GM12872 (cell line): ENCODE data around the gene NDUFB10.

Experiments used
- TF ChIP-seq, protein P1 (sequence below): IDR thresholded peaks from 3 replicates; pipeline ENCODE4 v1.5.1; 2011; ENCODE audit warnings: low read depth, mild to moderate bottlenecking, low read length, moderate library complexity; ENCODE audit not compliant: insufficient read depth

Gene NDUFB10

DNA sequence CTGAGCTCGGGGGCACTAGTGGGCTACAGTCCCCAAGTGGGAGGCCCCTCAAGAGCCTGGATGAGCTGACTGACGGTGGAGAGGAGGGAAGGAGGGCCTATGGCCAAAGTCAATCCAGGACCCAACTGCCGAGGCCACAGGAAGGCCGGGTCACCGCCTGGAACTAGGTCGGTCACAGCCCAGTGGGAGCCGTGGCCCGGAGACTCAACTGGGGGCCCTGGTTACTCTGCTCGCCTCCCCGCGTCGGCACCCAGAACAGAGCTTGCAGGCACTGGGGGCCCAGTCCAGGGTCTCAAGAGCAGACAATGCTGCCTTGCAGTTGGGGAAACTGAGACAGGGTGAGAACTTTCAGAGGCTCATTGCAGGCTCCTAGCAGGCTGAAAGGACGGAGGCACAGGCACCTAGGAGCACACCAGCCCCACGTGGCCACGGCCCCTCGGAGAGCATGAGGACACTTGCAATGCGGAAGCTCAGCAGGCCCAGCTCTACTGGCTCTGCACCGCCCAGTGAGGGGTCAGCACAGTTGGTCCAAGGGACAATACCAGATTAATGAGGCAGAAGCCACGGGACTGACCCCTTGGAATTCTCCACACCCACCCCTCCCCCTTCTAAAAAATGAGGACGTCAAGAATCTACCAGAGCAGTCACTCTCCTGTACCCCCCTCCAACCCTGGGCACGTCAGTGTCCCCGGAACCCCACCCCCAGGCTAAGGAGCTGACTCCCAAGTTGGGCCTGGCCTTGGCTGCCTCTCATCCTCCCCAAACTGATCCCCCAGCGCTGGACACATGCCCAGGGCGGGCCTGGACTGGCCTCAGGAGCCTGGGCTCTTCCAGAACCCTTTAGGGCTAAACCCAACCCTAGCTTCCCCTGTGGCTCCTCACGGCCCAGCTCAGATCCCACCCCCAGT, 43.4 kb upstream of the NDUFB10 start:
- TF ChIP-seq, protein P1, sequence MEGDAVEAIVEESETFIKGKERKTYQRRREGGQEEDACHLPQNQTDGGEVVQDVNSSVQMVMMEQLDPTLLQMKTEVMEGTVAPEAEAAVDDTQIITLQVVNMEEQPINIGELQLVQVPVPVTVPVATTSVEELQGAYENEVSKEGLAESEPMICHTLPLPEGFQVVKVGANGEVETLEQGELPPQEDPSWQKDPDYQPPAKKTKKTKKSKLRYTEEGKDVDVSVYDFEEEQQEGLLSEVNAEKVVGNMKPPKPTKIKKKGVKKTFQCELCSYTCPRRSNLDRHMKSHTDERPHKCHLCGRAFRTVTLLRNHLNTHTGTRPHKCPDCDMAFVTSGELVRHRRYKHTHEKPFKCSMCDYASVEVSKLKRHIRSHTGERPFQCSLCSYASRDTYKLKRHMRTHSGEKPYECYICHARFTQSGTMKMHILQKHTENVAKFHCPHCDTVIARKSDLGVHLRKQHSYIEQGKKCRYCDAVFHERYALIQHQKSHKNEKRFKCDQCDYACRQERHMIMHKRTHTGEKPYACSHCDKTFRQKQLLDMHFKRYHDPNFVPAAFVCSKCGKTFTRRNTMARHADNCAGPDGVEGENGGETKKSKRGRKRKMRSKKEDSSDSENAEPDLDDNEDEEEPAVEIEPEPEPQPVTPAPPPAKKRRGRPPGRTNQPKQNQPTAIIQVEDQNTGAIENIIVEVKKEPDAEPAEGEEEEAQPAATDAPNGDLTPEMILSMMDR = no peak

DNA sequence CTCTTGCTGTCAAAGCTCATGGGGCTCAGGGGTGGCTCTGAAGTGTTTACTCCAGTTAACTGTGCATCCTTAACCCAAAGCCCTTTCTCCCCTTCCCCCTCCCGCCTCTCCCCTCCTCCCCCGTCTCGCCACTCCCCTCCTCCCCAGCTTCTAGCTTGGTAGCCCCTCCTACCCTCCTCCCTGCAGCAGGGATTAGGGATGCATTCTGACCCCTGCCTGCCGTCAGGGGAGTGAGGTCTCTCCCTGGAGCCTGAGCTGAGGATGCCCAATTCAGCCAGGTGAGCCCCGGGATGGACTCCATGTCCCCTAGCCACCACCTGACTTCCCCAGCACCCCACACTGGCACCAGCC, 42.7 kb upstream of the NDUFB10 start:
- TF ChIP-seq, protein P1 = no peak

DNA sequence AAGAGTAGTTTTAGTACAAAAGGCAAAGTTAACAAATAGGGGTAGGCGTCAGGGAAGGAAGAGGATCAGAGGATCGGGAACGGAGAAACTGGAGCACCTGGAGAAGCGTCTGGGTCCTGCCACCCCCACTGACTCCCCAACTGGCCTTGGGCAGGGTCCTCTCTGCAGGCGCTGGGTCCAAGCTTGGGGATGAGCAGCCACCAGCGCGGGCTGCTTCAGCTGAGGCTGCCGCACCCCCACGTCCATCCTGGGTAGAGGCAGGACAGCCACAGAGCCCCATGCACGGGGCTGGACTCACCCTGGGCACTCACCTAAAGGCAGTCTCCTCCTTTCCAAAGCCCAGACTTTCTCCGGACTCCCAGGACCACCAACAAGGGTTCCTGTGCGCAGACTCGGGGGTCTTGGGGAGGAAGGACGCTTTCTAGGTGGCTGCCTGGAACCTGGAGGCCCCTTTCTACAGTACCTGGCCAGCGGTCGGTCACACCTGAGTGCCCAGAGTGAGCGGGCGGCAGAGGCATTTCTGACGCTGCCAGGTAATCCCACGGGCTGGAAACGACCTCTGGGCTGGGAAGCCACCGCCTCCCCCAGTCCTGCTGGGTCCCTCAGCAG, 42.2 kb upstream of the NDUFB10 start:
- TF ChIP-seq, protein P1 = no peak

DNA sequence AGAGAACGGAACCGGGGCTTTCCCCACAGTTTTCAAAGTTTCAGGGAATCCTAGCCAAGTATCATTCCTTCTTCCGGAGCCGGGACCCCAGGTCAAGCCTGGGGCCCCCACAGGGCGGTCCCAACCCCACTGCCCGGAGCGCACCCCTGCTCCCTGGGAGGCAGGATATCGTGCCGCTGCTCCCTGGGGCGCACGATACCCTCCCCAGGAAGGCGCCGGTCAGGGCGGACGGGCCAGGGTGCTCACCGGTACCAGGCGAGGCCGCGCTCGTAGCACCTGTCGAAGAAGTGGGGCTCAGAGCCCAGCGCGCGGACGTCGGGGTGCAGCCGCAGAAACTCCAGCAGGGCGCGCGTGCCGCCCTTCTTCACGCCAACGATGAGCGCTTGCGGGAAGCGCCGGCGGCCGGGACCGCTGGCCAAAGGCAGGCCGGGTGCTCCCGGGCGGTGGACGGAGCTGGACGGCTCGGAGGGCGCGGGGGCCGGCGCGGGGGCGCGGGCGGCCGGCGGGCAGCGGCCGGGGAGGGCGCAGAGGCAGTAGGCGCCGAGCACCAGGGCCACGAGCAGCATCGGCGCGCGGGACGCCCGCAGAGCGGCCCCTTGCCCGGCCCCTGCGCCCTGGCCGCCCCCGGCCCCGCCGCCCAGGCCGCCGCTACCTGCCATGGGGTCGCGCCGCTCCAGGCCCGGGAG, 41.5 kb upstream of the NDUFB10 start:
- TF ChIP-seq, protein P1 = no peak

DNA sequence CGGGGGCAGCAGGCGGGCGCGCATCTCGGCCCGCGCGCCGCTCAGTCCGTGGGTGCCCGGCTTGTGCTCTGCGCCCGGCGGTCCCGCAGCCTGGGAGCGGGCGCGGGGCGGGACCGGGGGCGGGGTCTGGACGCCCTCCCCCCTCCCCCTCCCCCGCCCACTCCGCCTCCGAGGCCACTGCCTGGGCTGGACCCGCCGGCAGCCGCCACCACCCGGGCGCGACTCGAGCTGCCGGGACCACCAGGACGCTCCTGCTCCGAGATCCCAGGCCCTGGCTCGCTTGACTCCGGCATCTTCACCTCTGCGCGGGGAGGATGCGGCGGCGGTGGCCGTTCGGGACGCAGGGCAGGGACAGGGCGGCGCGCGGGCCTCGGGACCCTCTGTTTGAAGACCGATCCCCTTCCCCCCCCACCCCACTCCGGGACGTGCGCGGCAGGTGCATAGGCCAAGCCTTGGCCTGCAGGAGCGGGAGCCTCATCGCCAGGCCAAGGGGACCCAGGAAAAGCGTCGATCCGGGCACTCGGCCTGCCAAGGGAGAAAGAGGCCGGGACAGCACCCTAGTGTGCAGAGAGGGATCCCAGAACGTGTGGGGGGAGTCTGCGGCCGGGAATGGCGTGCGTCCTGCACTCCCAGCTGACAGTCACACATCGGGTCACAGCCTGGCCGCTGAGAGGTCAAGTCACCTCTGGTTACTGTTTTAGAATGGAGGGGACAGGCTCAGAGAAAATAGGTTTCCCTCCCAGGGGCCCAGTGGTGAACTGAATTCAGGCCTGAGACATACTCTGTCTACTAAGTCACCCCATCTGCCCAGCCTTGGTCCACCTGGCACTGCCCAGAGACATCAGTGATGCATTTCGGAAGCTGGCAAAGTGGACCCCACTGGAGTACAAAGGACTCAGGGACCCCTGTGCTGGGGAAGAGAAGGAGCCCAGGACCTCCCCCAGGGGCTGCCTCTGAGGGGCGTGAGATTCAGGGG, 40.7 kb upstream of the NDUFB10 start, which contains the start of gene HS3ST6:
Gene HS3ST6, minus strand, starts transcription at position 65 of the 976 bp plus-strand sequence. CDS start 92 bp downstream, outside the sequence.
- TF ChIP-seq, protein P1 = no peak

DNA sequence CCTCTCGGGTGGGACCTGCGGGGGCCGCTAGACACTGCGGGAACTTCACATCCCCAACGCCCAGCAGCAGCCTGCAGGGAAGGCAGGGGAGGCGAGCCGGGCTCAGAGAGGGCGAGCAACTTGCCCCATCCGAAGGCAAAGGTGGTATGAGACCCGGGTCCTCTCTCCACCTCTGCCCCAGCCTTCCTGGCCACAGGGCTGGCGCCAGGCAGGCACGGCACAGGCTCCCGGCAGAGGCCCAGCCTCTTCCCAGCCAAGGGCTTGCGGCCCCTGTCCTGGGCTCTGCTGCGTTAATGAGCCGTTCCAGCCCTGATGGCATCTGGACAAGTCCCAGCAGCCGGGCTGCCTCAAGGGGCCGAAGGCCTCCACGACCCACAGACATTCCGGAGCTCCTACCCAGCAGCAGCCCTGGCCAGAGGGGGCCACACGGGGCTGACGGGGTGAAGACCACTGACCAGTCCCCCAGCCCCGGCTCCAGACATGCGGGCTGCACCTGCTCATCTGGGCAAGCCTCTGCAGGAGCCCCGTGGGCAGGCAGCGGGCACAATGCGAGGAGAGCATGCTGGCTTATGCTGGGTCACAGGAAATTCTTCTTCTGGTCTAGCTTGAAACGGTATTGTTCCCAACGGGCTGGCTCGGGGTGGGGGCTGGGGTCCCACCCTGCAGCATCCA, 39.9 kb upstream of the NDUFB10 start:
- TF ChIP-seq, protein P1 = no peak
